ENCODE data around the gene GSTCD.

- TF ChIP-seq POLR2AphosphoS5 (IDR thresholded peaks at IDR 0.05; ENCODE audit: insufficient read depth in 1 of 2, low read depth in 1 of 2) (no peak), POLR2A (IDR thresholded peaks at IDR 0.05) (no peak)
- TF ChIP-seq, protein P1, sequence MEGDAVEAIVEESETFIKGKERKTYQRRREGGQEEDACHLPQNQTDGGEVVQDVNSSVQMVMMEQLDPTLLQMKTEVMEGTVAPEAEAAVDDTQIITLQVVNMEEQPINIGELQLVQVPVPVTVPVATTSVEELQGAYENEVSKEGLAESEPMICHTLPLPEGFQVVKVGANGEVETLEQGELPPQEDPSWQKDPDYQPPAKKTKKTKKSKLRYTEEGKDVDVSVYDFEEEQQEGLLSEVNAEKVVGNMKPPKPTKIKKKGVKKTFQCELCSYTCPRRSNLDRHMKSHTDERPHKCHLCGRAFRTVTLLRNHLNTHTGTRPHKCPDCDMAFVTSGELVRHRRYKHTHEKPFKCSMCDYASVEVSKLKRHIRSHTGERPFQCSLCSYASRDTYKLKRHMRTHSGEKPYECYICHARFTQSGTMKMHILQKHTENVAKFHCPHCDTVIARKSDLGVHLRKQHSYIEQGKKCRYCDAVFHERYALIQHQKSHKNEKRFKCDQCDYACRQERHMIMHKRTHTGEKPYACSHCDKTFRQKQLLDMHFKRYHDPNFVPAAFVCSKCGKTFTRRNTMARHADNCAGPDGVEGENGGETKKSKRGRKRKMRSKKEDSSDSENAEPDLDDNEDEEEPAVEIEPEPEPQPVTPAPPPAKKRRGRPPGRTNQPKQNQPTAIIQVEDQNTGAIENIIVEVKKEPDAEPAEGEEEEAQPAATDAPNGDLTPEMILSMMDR (IDR thresholded peaks at IDR 0.05): no peak
These were observed 50.4 kb downstream of the GSTCD start for GRCh38 chr4:105758958-105759357.

All from vagina (tissue), 2 donors.